GM18526 (cell line): ENCODE results near the gene PC.

Experiments
- POLR2A ChIP-seq: IDR thresholded peaks from 3 replicates; pipeline ENCODE4 v1.6.1; 2011; ENCODE audit not compliant: insufficient read length; ENCODE audit errors: extremely low read depth

Gene PC

DNA sequence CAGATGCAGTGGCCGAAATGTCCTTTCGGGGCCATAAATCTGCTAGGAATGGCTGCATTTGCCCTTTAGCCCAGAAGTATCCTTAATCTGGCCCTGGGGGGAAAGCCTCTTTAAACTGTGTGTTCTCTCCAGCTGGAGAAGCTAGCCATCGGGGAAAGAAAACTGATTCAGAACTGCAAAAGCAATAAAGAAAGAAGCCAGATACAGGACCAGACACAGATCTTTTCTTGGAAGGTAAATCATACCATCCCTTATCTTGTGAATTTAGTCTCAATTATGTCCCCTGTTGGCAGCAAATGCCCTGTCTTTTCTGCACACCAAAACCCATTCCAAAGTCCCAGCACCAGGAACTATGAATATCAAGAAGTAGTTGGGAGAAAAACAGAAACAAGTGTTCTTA is 25.6 kb downstream of the PC start:
- TF ChIP-seq POLR2A, result no peak

DNA sequence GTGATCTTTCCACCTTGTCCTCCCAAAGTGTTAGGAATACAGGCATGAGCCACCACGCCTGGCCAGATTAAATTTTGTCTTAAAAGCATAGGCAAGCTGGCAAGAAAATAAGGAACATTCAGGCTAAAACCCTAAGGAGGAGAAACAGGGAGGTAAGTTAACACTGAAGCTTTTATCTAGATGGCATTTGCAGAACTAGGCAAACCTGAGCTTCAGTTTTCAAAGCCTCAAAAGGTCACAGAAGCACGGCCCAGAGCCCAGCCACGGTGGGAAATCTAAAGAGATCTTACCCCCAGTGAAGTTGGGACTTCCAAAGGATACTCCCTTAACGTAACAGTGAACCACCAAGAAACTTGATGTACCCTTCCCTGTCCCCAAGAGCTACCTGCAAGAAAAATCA is 28.4 kb downstream of the PC start:
- TF ChIP-seq POLR2A, result no peak

DNA sequence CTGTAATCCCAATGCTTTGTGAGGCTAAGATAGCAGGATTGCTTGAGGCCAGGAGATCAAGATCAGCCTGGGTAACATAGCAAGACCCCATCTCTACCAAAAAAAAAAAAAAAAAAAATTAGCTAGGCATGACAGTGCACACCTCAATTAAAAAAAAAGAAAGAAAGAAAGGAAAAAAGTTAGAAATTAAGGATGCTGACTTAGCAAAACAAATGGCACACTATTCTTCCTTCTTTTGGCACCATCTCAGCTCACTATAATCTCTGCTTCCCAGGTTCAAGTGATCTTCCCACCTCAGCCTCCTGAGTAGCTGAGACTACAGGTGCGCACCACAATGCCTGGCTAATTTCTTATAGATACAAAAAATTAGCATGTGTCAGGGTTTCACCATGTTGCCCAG is 33.9 kb downstream of the PC start:
- TF ChIP-seq POLR2A, result no peak

DNA sequence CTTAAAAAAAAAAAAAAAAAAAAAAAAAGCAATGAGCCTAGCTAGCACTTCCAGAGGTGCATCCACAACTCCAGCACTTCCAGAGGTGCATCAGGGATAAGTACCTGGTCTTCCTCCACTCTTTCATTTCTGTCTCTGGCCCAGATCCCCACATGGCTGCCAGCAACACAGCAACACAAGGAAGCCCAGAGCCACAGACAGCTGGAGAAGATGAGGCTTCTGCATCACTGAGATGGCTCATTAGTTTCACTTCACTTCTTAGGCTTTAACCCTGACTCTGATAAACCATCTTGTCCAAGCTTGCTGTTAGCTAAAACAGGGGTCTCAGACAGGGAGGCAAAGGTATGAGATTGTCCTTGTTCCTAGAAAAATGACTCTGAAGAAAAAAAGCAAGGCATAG is 35.6 kb downstream of the PC start:
- TF ChIP-seq POLR2A, result no peak

DNA sequence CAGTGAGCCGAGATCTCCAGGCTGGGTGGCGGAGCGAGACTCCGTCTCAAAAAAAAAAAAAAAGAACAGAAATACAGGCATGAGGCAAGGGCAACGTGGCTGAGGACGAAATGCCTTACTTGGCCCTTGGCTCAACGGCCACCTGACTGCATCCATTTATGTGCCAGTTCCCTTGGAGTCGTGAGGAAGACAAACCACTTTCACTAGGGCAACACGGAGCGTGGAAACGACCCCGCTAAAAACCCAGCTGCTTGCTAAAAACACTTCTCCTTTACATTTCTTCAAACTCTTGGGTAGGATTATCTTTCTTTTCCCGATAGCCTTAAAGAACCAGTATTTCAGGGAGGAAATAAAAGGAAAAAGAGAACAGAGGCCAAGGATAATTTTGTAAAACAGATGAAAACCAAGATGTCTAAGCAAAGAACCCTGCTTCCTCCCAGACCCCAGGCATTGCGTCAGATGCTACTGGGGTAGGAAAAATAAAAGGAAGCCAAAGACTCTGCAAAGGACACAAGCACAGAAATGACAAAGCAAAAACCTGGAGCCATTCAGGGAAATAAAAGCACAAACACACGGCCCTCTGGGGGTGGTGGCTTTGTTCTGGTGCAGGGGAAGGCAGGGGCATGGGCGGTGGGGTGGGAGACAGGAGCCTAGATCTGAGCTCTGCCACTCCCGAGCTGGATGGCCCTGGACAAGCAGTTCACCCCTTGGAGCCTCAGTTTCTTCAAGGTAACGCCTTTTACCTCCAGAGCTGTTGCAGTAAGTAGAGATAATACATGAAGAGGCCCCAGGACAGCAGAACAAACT is 37.0 kb downstream of the PC start:
- TF ChIP-seq POLR2A, result no peak

DNA sequence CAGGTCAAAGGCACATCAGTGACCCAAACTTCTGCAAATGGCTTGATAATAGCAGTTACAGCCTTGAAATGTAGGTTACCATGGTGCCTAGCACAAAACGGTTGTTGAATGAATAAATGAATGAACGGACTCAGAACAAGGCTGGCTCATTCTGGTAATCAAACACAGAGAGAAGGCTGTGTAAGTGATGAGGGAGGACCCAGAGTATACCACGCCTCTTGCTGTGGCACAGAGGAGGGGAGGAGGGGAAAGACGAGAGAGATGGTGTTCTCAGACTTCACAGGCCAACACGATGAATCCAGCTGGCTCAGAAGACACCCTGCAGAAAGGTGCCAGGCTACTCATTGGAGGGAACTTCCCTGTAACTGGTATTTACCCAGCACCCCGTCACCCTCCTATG is 38.3 kb downstream of the PC start:
- no peak for TF ChIP-seq POLR2A

DNA sequence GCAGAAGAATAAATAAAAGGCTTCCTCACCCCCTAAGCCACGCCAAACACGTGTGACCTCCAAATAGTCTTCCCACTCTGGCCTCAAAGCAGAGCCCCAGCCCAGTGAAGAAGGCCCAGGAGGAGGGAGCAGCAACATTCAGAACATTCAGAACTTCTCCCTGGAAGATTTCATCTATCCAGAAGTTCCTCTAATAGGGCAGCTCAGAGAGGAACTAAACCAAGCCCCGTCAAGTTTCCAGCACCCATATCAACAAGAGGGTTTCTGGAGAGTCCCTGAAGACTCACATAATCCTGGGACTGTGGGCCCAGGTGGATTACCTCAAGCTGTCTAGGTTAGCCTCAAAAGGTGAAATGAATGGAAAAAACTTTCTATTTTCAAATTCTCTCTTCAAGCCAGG is 39.4 kb downstream of the PC start:
- no peak for TF ChIP-seq POLR2A

DNA sequence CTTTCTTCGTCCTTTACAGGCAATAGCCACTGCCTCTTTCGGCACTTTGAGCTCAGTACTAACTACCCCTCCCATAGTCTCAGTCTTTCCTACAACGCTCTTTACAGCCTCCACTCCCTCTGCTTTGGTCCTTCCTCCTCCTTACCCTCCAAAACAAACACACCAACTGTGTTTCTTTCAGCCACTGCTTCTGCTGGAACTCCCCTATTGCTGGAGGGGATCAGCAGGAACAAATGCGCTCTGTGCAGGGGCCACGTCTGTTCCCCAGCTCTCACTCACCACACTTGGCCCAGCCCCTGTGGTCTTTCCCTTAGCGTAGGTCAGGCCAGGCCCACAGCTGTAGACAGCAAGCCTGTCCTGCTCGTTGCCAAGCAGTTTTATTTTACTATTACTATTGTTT is 42.3 kb downstream of the PC start:
- no peak for TF ChIP-seq POLR2A

DNA sequence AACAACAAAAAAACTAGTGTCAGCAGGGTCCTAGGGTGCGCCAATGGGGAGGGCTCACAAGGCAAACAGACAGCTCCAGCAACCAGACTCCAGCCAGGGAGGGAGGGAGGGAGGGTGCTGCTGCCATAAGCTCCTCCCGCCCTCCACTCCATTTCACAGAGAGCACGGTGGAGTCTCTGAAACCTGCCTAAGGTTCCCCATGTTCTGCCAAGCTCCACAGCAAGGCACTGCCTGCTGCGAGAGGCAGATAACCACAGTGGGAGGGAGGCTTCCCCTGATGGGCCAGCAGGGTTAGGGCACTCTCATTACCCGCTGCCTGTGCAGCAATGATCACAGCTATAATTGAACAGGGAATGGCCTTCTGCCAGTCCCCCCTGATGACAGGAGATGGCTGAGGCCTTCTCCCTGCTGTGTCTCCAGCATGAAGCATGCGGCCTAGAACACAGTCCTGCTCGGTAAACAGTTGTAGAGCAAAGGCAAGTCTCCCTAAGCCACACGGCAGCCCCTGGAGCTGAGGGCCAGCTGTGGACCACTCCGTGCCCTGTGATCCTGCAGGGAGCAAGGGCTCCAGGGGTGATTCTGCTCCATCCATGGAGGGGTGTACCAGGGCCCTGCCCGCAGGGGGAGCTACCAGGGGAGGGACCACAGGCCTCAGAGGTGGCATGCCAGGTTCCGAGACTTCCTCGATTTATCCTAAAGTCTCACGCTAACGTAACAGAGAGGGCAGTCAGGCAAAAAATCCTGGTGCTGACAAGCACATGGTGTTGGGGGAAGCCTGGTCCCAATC is 42.9 kb downstream of the PC start:
- no peak for TF ChIP-seq POLR2A

DNA sequence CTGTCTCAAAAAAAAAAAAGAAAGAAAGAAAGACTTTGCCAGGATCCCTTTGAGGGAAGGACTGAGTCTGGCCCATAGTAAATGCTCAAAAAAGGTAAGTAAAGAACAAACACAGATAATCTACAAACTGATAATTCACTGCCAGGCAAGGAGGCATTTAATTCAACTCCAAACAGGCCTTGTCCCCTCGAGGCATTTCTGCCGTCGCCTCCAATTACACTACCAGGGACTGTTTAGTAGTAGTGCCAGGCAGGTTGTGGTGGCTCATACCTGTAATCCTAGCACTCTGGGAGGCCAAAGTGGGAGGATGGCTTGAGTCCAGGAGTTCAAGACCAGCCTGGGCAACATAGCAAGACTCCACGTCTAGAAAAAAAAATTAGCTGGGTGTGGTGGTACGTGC is 43.7 kb downstream of the PC start:
- no peak for TF ChIP-seq POLR2A

DNA sequence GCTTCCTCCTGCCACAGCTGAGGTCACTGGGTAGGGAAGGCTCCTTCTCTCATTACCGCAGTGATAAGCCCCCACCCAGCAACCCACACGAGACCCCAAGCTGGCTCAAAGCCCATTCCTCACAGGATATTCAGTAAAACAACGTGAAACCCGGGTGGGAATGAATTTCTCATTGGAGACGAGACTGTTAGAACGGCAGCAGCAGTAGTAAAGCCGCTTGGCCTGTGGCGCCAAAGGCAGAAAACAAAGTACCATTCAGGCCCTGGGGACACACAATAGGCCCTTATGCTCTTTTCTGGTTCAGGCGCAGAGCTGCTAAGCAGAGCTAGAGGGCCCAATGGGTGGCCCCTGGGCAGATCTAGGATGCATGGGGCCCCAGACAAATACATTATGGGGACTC is 45.3 kb downstream of the PC start:
- no peak for TF ChIP-seq POLR2A

DNA sequence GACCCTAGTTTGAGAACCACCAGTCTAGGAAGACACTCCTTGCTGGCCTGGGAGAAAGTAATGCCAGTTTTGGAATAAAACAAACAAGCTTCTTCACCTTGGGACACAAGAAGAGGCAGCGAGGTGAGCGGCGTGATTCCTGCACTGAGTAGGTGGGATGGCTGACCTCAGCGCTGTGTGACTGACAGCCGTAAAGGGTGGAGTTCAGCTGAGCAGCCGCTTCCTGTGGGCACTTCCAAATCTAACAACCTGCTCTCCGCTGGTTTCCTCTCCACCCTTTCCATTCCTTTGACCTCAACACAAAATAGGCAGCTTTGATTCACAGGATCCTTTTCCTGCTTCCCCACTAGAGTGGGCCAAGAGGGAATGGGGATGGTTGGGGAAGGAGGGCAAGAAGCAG is 45.8 kb downstream of the PC start:
- no peak for TF ChIP-seq POLR2A

DNA sequence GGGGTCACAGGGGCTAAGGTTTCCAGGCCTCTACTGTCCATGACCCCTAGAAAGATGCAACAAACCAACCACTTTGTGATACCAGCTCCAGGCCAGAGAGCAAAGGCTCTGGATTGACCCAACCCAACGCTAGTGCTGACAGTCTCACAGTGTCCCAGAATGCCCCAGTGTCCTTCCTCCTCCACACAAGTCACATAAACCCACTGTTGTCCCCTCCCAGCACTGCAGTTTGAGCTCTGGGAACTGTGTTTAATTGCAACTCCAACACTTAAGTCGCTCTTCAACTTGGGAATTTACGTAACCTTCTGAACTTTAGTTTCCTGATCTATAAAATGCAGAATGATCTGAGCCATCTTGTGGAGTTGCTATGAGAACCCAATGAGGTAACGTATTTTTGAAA is 47.5 kb downstream of the PC start:
- TF ChIP-seq POLR2A, result no peak

DNA sequence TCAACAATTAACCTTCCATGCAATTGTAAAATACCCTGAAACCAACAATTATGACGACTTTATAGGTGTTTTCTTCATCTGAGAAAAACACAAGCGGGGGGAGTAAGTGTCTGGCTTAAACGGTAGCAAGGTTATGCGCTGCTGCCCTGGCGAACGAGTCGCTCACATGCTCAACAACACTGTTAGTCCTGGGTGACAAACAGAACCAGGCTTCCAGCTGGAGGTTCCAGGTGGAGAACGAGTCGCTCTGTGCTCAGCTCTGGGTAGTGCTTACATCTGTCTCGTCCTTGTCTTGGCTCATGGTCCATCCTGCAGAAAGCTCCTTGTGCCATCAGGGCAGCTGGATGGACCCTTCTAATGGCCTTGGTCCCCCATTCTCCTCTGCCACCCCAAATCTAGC is 48.2 kb downstream of the PC start:
- no peak for TF ChIP-seq POLR2A

DNA sequence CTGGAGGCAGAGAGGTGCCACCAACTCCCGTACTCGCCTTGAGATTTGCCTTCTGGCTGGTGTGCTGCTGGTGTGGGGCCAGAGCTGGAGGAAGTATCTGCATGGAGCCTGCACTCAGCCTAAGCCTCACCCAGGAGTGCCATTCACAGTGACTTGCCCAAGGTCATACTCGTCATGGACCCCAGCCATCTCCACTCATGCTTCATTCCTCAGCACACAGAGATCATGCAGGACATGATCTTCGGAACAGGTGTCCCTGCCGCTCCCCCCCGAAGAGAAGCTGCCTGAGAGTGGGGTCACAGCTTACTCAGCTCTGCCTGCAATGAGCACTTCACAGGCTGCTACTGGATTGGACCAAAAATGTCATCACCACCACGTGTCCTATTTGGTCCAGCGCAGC is 49.0 kb downstream of the PC start:
- TF ChIP-seq POLR2A, result no peak

DNA sequence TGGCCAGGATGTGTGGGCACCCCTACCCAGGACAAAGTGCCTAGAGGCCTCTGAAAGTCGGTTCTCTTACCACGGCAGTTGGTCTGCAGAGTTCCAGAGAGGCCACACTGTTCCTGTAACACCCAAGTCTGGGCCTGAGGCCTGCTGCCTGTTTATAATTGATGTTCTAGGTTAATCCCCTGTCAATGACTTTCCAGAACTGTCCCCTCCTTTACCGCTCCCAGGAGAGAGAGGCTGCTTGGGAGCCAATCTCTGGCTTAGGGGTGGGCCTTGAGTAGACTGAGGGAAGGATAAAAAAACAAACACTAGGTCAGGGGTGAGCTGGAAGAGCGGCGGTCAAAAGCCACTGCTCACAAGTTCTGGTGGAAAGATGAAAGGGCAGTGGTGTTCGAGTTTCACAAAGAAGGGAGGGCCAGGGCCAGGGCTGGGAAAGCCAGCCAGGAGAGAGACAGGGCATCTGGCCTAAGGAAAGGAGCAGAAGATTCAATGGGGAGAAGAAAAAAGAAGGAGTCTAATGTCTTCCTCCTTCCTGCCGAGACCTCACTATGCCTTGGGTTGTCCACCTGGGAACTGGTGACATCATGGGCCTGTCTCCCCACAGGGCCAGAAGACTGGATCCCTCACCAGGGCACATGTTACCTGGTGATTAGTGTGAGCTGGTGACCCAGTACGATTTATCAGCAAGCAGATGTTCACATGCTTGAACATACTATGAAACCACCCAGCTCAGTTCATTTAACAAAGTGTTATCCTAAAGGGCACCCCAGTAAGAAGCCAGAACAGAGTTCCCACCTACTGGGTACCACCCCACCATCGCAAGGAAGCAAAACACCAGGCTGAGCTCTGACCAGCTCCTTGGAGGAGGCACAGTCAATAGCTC is 50.2 kb downstream of the PC start:
- TF ChIP-seq POLR2A, result no peak
